GM19372 (cell line): ENCODE results near the gene COL9A3.
A peak's percentile ranks its signal among the peaks of the same experiment; 100 is the strongest.

Experiments
- ATAC-seq: cut with Tn5 transposase; IDR thresholded peaks from one replicate; pipeline ENCODE4 v1.9.1; 2021; ENCODE audit warnings: mild to moderate bottlenecking, low read depth, moderate library complexity; ENCODE audit not compliant: unreplicated experiment

The COL9A3 gene

DNA sequence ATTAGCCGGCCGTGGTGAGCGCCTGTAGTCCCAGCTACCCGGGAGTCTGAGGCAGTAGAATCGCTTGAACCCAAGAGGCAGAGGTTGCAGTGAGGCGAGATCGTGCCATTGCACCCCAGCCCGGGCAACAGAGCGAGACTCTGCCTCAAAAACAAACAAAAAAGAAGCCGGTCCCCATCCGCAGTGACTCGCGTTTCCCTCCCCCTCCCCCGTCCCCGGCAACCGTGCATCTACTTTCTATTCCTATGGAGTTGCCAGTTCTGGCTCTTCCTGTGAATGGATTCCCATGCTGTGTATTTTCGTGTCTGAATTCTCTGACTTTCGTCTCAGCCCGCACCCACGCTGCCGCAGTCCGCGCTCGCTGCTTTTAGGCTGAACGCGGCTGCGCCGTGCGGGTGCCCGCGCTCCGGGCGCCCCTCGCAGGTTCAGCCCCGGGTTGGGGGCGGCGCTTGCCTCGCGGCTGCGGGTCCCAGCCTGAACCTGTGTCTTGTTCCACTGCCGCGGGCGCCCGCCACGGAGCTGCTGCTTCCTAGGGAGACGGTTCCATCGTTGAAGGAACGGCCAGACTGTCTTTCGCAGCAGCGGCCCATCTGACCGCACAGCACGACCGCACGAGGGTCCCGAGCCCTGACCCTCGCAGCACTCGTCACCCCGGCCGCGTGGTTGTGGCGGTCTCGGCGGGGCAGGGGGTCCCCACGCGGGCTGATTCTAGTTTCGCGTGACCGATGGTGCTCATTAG lies 21.7 kb upstream of the COL9A3 start:
- no peak for ATAC-seq

- no peak for ATAC-seq
Observed at GRCh38 chr20:62796699-62797491, 20.0 kb upstream of the COL9A3 start.

DNA sequence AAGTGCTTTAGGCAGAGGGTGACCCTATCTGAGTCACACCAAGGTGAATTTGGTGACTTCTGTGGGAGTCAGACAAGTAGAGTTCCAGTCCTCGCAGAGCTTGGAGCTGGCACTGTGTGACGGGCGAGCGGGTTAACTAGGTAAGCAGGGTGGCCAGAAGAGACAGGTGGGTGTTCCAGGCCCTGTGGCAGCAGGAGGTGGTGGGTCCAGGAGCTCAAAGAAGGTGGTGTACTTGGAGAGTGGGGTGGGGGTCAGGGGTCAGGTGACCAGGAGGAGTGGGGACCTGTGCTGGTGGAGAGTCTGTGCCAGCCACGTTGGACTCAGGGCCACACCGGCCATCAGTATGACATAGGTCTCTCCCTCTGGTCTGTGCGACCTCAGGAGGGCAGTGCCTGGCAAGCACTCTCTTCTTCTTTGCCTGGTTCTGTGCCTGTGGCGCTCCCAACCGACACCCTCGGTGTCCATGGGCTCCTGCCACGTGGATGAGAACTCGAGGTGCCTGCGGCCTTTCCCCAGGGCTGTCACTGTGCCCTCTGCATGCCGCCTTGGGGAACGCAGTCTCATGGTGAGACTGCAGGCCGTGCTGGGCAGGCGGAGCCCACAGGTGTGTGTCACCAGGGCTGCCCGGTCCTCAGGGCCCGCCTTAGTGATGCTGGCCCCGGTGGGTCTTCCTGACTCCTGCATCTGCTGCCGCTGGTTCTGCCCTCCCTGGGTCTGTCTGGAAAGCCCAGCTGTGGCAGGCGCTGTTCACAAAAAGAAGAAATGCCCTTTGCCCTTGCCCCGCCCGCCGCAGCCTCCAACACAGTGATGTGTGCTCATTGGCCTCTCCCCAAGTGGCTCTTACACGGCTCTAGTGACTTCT lies 18.9 kb upstream of the COL9A3 start:
- ATAC-seq = no peak

- ATAC-seq = no peak
Observed at GRCh38 chr20:62799036-62799435, 17.8 kb upstream of the COL9A3 start.

- ATAC-seq = no peak
Observed at GRCh38 chr20:62799459-62799858, 17.4 kb upstream of the COL9A3 start.

DNA sequence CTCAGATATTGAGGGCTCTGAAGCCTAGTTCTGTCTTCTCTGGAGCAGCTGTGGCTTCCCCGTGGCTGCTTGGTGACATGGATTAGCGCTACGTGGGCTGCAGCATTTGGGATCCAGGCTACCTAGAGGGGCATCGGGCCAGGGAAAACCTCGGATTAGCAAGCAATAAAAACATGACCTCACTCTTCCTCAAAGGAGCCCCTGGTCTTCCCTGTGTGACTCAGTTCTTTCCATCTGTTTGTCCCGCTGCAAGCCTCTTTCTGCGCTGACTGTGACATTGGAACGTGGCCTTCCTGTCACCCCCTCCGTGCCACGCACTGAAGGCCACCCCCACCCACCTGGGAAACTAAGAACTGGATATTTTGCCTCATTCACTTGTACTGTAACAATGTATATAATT lies 17.0 kb upstream of the COL9A3 start:
- no peak for ATAC-seq

- ATAC-seq = no peak
Observed at GRCh38 chr20:62800314-62801259, 16.3 kb upstream of the COL9A3 start.

GRCh38 chr20:62801284-62802010 lies 15.4 kb upstream of the COL9A3 start:
- no peak for ATAC-seq

GRCh38 chr20:62802026-62802712 lies 14.7 kb upstream of the COL9A3 start:
- ATAC-seq = no peak

- no peak for ATAC-seq
Observed at GRCh38 chr20:62804021-62804626, 12.7 kb upstream of the COL9A3 start.

DNA sequence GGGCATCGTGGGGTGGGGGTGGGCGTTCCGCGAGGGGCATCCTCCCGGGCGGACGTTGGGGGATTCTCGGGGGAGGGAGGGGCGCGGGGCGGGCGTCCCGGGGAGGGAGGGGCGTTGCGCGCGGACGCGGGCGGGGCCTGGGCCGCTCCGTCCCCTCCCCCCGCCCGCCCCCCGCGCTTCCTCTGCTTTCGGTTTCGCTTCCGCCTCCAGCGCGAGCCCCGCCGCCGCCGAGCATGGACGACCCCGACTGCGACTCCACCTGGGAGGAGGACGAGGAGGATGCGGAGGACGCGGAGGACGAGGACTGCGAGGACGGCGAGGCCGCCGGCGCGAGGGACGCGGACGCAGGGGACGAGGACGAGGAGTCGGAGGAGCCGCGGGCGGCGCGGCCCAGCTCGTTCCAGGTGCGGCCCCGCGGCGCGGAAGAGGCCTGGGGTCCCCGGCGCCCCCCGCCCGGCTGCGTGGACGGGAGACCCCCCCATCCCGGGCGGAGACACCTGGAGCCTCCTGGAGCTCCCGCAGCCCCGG lies 12.2 kb upstream of the COL9A3 start, which contains the start of gene OGFR:
TSS of gene OGFR (plus strand) at position 209 of the 528 bp plus-strand sequence. CDS start at position 234, 25 bp downstream.
- peak; percentile 57 for ATAC-seq

- peak; percentile 27 for ATAC-seq
Observed at GRCh38 chr20:62805155-62805710, 11.6 kb upstream of the COL9A3 start.

DNA sequence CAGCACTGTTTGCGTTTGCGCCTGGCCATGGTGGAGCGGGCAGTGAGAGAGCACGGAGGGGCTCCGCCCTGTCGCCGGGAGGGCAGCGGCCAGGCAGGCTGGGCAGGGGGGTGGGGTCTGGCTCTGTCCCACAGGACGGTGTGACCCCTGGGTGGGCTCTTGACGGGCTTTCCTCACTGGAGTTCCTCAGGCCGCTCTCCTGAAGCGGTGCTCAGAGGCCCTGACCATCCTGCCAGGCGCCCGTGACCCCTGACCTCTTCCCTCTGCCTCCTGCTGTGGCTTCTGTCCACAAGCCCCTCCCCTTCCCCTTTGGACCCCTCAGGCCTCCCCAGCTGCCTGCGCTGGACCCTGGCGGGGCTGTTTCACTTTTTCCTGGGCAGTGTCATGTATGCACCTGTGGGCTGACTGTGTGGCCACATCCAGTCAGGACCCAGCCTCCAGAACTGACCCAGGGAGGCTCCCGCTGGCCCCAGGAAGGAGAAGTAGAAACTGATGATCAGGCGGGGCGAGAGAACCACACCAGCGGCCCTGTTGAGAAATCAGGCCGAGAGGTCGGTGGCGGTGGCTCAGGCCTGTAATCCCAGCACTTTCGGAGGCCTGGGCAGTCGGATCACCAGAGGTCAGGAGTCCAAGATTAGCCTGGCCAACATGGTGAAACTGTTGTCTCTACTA lies 11.0 kb upstream of the COL9A3 start:
- no peak for ATAC-seq

- ATAC-seq = no peak
Observed at GRCh38 chr20:62806383-62807050, 10.3 kb upstream of the COL9A3 start.

GRCh38 chr20:62807444-62808210 lies 9.2 kb upstream of the COL9A3 start:
- no peak for ATAC-seq
